Stimulated activated CD8-positive, alpha-beta memory T cell treated with anti-CD3 and anti-CD28 coated beads, Interleukin-4, amount 100 ng/mL, for 1 hour (primary cell): ENCODE data around the gene NEK6.

Source experiments
- DNase-seq, 2 donors: peaks; one replicate each; pipeline ENCODE4 v3.0.0-alpha.2; 2020; ENCODE audit warnings: low read depth in 2 of 2, low spot score in 1 of 2

NEK6 gene

GRCh38 chr9:124368692-124369091 lies 110.9 kb downstream of the NEK6 start:
- DNase-seq: no peak

- DNase-seq: no peak
These were observed 111.6 kb downstream of the NEK6 start for GRCh38 chr9:124369231-124369797.

GRCh38 chr9:124370896-124371582 lies 113.3 kb downstream of the NEK6 start:
- no peak for DNase-seq

- DNase-seq: no peak
These were observed 114.3 kb downstream of the NEK6 start for GRCh38 chr9:124372038-124372437.

- DNase-seq: no peak
These were observed 115.6 kb downstream of the NEK6 start for GRCh38 chr9:124373386-124373785.

- no peak for DNase-seq
These were observed 116.1 kb downstream of the NEK6 start for GRCh38 chr9:124373851-124374250.

- no peak for DNase-seq
These were observed 118.0 kb downstream of the NEK6 start for GRCh38 chr9:124375726-124376125.

- no peak for DNase-seq
These were observed 118.6 kb downstream of the NEK6 start for GRCh38 chr9:124376329-124376728.

GRCh38 chr9:124377551-124378406 lies 120.0 kb downstream of the NEK6 start:
- DNase-seq: no peak

GRCh38 chr9:124381170-124381945 lies 123.6 kb downstream of the NEK6 start:
- no peak for DNase-seq

GRCh38 chr9:124384210-124384609 lies 126.5 kb downstream of the NEK6 start:
- DNase-seq: no peak

GRCh38 chr9:124384846-124385245 lies 127.1 kb downstream of the NEK6 start:
- DNase-seq: no peak

GRCh38 chr9:124385623-124386022 lies 127.9 kb downstream of the NEK6 start:
- no peak for DNase-seq

- no peak for DNase-seq
These were observed 128.5 kb downstream of the NEK6 start for GRCh38 chr9:124386201-124386600.

GRCh38 chr9:124388275-124389048 lies 130.7 kb downstream of the NEK6 start:
- DNase-seq: no peak

- no peak for DNase-seq
These were observed 131.6 kb downstream of the NEK6 start for GRCh38 chr9:124389146-124389939.

GRCh38 chr9:124390794-124391658 lies 133.3 kb downstream of the NEK6 start:
- no peak for DNase-seq

GRCh38 chr9:124392254-124392870 lies 134.6 kb downstream of the NEK6 start:
- DNase-seq: no peak
